Stimulated activated CD8-positive, alpha-beta memory T cell treated with anti-CD3 and anti-CD28 coated beads, Interleukin-15, amount 100 ng/mL, for 1 hour (primary cell): ENCODE results near the gene PPP4R2.
"Not testable (repeated sequence)": the region's sequence is repeated elsewhere in the genome, so short reads cannot be mapped to it uniquely, and the experiment has no call there.

ENCODE experiments used
- DNase-seq: peaks from one replicate; pipeline ENCODE4 v3.0.0-alpha.2; 2020; ENCODE audit warnings: low read depth

Gene PPP4R2

GRCh38 chr3:73026111-73026759 lies 29.6 kb downstream of the PPP4R2 start:
- DNase-seq, result no peak

- no peak for DNase-seq
These were observed 30.1 kb downstream of the PPP4R2 start for GRCh38 chr3:73026760-73027113.

- no peak for DNase-seq
These were observed 32.2 kb downstream of the PPP4R2 start for GRCh38 chr3:73028803-73029202.

GRCh38 chr3:73029321-73029796 lies 32.7 kb downstream of the PPP4R2 start:
- no peak for DNase-seq

GRCh38 chr3:73030073-73030597 lies 33.5 kb downstream of the PPP4R2 start:
- DNase-seq, result no peak

GRCh38 chr3:73031573-73032103 lies 35.0 kb downstream of the PPP4R2 start:
- no peak for DNase-seq

GRCh38 chr3:73036694-73037591 lies 40.3 kb downstream of the PPP4R2 start:
- no peak for DNase-seq

- DNase-seq, result no peak
These were observed 44.9 kb downstream of the PPP4R2 start for GRCh38 chr3:73041537-73041936.

- DNase-seq, result no peak
These were observed 46.8 kb downstream of the PPP4R2 start for GRCh38 chr3:73043414-73043813.

- DNase-seq, result no peak
These were observed 48.8 kb downstream of the PPP4R2 start for GRCh38 chr3:73045391-73045790.

GRCh38 chr3:73046195-73046594 lies 49.6 kb downstream of the PPP4R2 start:
- DNase-seq, result no peak

- DNase-seq, result no peak
These were observed 52.7 kb downstream of the PPP4R2 start for GRCh38 chr3:73049319-73049718.

GRCh38 chr3:73052857-73053256 lies 56.2 kb downstream of the PPP4R2 start:
- no peak for DNase-seq

GRCh38 chr3:73055583-73055982 lies 59.0 kb downstream of the PPP4R2 start:
- no peak for DNase-seq

GRCh38 chr3:73056014-73056844 lies 59.6 kb downstream of the PPP4R2 start:
- no peak for DNase-seq

GRCh38 chr3:73056845-73057150 lies 60.2 kb downstream of the PPP4R2 start:
- DNase-seq, result no peak

- DNase-seq, result no peak
These were observed 63.7 kb downstream of the PPP4R2 start for GRCh38 chr3:73060302-73060723.

- DNase-seq, result no peak
These were observed 64.8 kb downstream of the PPP4R2 start, which contains the start of gene EBLN2 for GRCh38 chr3:73061416-73061815. Gene EBLN2 (plus strand): TSS chr3:73061659. CDS start chr3:73062082, 423 bp downstream.

- DNase-seq, result not testable (repeated sequence)
These were observed 69.6 kb downstream of the PPP4R2 start for GRCh38 chr3:73066243-73066642.

GRCh38 chr3:73068419-73068818 lies 71.8 kb downstream of the PPP4R2 start:
- no peak for DNase-seq

GRCh38 chr3:73069187-73069586 lies 72.6 kb downstream of the PPP4R2 start:
- DNase-seq, result no peak
